IMR-90 (cell line): ENCODE measurements around the gene RHOU. TPM values are rescaled to one million over a fixed set of nuclear protein-coding genes. Genes with fewer than 3 reads are reported as not detected.

Experiments
- ATAC-seq: fragments of 200-7000 bp; cut with Tn5 transposase; 2 replicates; pipeline ENCODE4 v1.9.1; 2020; ENCODE audit warnings: low read depth, mild to moderate bottlenecking, moderate library complexity
- BruUV-seq: library from RNA; stranded (reverse); fragments of 400-500 nt; replicated peaks from 2 replicates; lab custom pipeline; 2021; lab: Mats Ljungman, UMichigan
- CTCF ChIA-PET: fragments of 300-600 bp; formaldehyde crosslinking; extraction: SDS; loops from one replicate; lab custom pipeline; 2021; ENCODE audit warnings: antibody characterized with exemption; lab: Yijun Ruan, JAX
- POLR2A ChIA-PET: fragments of 300-600 bp; sonication (Branson Sonifier 250); formaldehyde crosslinking; loops from one replicate; lab custom pipeline; 2022; ENCODE audit warnings: antibody characterized with exemption; ENCODE audit not compliant: unreplicated experiment; lab: Charles Lee
- DNase-seq: peaks from one replicate; pipeline ENCODE4 v3.0.0; 2013
- H2AFZ ChIP-seq: replicated peaks from 2 replicates; pipeline ENCODE3; 2013; ENCODE audit warnings: low read length, mild to moderate bottlenecking; ENCODE audit not compliant: poor library complexity
- H2AK5ac ChIP-seq: 2 replicates; pipeline ENCODE4 v1.6.1; 2013; ENCODE audit warnings: low read depth, low read length, inconsistent platforms
- H2AK9ac ChIP-seq: replicated peaks from 2 replicates; pipeline ENCODE3; 2013; ENCODE audit warnings: mild to moderate bottlenecking, low read depth, low read length, moderate library complexity; ENCODE audit not compliant: poor library complexity
- H2BK120ac ChIP-seq: 2 replicates; pipeline ENCODE4 v1.6.1; 2013; ENCODE audit warnings: low read depth, low read length, inconsistent platforms
- H2BK15ac ChIP-seq: 3 replicates; pipeline ENCODE4 v1.6.1; 2013; ENCODE audit warnings: low read depth, low read length, inconsistent platforms
- H2BK20ac ChIP-seq: 2 replicates; pipeline ENCODE4 v1.6.1; 2013; ENCODE audit warnings: low read depth, mild to moderate bottlenecking, inconsistent platforms, low read length, moderate library complexity
- H2BK5ac ChIP-seq: 2 replicates; pipeline ENCODE4 v1.6.1; 2013; ENCODE audit warnings: mild to moderate bottlenecking, low read depth, low read length, inconsistent platforms; ENCODE audit not compliant: poor library complexity, severe bottlenecking
- H3K14ac ChIP-seq: replicated peaks from 2 replicates; pipeline ENCODE4 v1.6.1; 2013; ENCODE audit warnings: low read depth, low read length, inconsistent platforms
- H3K18ac ChIP-seq: 2 replicates; pipeline ENCODE4 v1.6.1; 2013; ENCODE audit warnings: low read depth, low read length, control low read depth
- H3K23ac ChIP-seq: 2 replicates; pipeline ENCODE4 v1.6.1; 2013; ENCODE audit warnings: low read depth, low read length, inconsistent platforms
- H3K27ac ChIP-seq: 2 replicates; pipeline ENCODE4 v1.5.1; 2013; ENCODE audit warnings: mild to moderate bottlenecking, control low read depth, low read length; ENCODE audit not compliant: insufficient read depth
- H3K27me3 ChIP-seq: 2 replicates; pipeline ENCODE4 v1.6.1; 2013; ENCODE audit warnings: low read length; ENCODE audit not compliant: control insufficient read depth, insufficient read depth
- H3K36me3 ChIP-seq: 2 replicates; pipeline ENCODE4 v1.6.1; 2013; ENCODE audit warnings: low read length, mixed read lengths; ENCODE audit not compliant: control insufficient read depth, insufficient read depth
- H3K4ac ChIP-seq: 2 replicates; pipeline ENCODE4 v1.6.1; 2013; ENCODE audit warnings: low read depth, low read length, inconsistent platforms
- H3K4me1 ChIP-seq: 2 replicates; pipeline ENCODE4 v1.6.1; 2013; ENCODE audit warnings: low read length, mixed read lengths; ENCODE audit not compliant: control insufficient read depth, insufficient read depth
- H3K4me2 ChIP-seq: 2 replicates; pipeline ENCODE4 v1.6.1; 2013; ENCODE audit warnings: low read depth, mild to moderate bottlenecking, control low read depth, low read length, moderate library complexity
- H3K4me3 ChIP-seq: 2 replicates; pipeline ENCODE4 v1.5.1; 2013; ENCODE audit warnings: low read depth, mild to moderate bottlenecking, control low read depth, low read length, moderate library complexity; ENCODE audit not compliant: insufficient read depth
- H3K56ac ChIP-seq: 2 replicates; pipeline ENCODE4 v1.6.1; 2013; ENCODE audit warnings: low read length, inconsistent platforms; ENCODE audit not compliant: insufficient read depth; ENCODE audit errors: extremely low read depth
- H3K79me1 ChIP-seq, 2 experiments: 2 replicates each; pipeline ENCODE4 v1.6.1; 2013; ENCODE audit warnings: low read length in 2 of 2, inconsistent platforms in 1 of 2, low read depth in 1 of 2
- H3K9ac ChIP-seq: 2 replicates; pipeline ENCODE4 v1.6.1; 2013; ENCODE audit warnings: low read depth, low read length, control low read depth
- H3K9me1 ChIP-seq: 2 replicates; pipeline ENCODE4 v1.6.1; 2013; ENCODE audit warnings: low read length, inconsistent platforms; ENCODE audit not compliant: insufficient read depth
- H3K9me3 ChIP-seq: 2 replicates; pipeline ENCODE4 v1.6.1; 2013; ENCODE audit warnings: low read length; ENCODE audit not compliant: control insufficient read depth, insufficient read depth
- H4K20me1 ChIP-seq: 2 replicates; pipeline ENCODE4 v1.6.1; 2013; ENCODE audit warnings: low read length, inconsistent platforms; ENCODE audit not compliant: insufficient read depth
- H4K5ac ChIP-seq: 2 replicates; pipeline ENCODE4 v1.6.1; 2013; ENCODE audit warnings: mild to moderate bottlenecking, low read depth, low read length, control low read depth
- H4K8ac ChIP-seq, 2 experiments: 2 replicates each; pipeline ENCODE4 v1.6.1; 2013; ENCODE audit warnings: low read depth in 2 of 2, low read length in 2 of 2, control low read depth in 1 of 2, inconsistent platforms in 1 of 2
- H4K91ac ChIP-seq: 2 replicates; pipeline ENCODE4 v1.6.1; 2013; ENCODE audit warnings: low read depth, low read length, inconsistent platforms; ENCODE audit not compliant: insufficient read depth
- BHLHE40 ChIP-seq: fragments of 150-350 bp; IDR thresholded peaks from 2 replicates; pipeline ENCODE4 v1.6.1; 2016; ENCODE audit warnings: mild to moderate bottlenecking, low read depth, low read length
- CEBPB ChIP-seq: IDR thresholded peaks from 2 replicates; pipeline ENCODE4 v1.6.1; 2012; ENCODE audit warnings: low read depth, low read length, improper control_type of control experiment
- CHD1 ChIP-seq: IDR thresholded peaks from 2 replicates; pipeline ENCODE4 v1.6.1; 2012; ENCODE audit warnings: low read depth, low read length, improper control_type of control experiment
- FOS ChIP-seq: fragments of 150-350 bp; IDR thresholded peaks from 2 replicates; pipeline ENCODE4 v1.6.1; 2016; ENCODE audit warnings: low read depth, low read length
- MAFK ChIP-seq: IDR thresholded peaks from 2 replicates; pipeline ENCODE4 v1.6.1; 2012; ENCODE audit warnings: low read depth, low read length, improper control_type of control experiment
- MAZ ChIP-seq: IDR thresholded peaks from 2 replicates; pipeline ENCODE4 v1.6.1; 2012; ENCODE audit warnings: low read depth, mild to moderate bottlenecking, low read length, improper control_type of control experiment, moderate library complexity, borderline replicate concordance
- MXI1 ChIP-seq: IDR thresholded peaks from 2 replicates; pipeline ENCODE4 v1.6.1; 2012; ENCODE audit warnings: low read depth, mild to moderate bottlenecking, low read length, moderate library complexity, borderline replicate concordance
- NFE2L2 ChIP-seq: fragments of 150-350 bp; IDR thresholded peaks from 2 replicates; pipeline ENCODE4 v1.6.1; 2016; ENCODE audit warnings: low read depth, mild to moderate bottlenecking, low read length
- POLR2A ChIP-seq: IDR thresholded peaks from 2 replicates; pipeline ENCODE4 v1.6.1; 2012; ENCODE audit warnings: mild to moderate bottlenecking, low read depth, low read length
- RAD21 ChIP-seq: IDR thresholded peaks from 2 replicates; pipeline ENCODE4 v1.6.1; 2012; ENCODE audit warnings: low read length, improper control_type of control experiment
- RCOR1 ChIP-seq: IDR thresholded peaks from 2 replicates; pipeline ENCODE4 v1.6.1; 2012; ENCODE audit warnings: mild to moderate bottlenecking, low read length, improper control_type of control experiment; ENCODE audit not compliant: insufficient replicate concordance
- RFX5 ChIP-seq: IDR thresholded peaks from 2 replicates; pipeline ENCODE4 v1.8.0; 2012; ENCODE audit warnings: low read depth, mild to moderate bottlenecking, low read length, moderate library complexity
- SMC3 ChIP-seq: fragments of 150-350 bp; IDR thresholded peaks from 2 replicates; pipeline ENCODE4 v1.6.1; 2016; ENCODE audit warnings: low read depth, mild to moderate bottlenecking, antibody characterized with exemption, low read length, moderate library complexity
- WGBS, 2 experiments: methylation state at CpG; one replicate each; pipeline versions ENCODE4 v1.1.5 to v1.1.7; 2013; ENCODE audit warnings: missing lambda C conversion rate in 2 of 2; ENCODE audit not compliant: insufficient read length in 1 of 2; ENCODE audit errors: extremely low coverage in 2 of 2; 5-methylcytosine and 5-hydroxymethylcytosine counted together
- dilution Hi-C: fragments of 300-500 bp; cut with HindIII; formaldehyde crosslinking; loops from one replicate; pipeline ENCODE4 v1.14.3; 2018; ENCODE audit warnings: low sequenced_read_pairs; ENCODE audit not compliant: unreplicated experiment
- in situ Hi-C: fragments of 300-500 bp; cut with MboI; formaldehyde crosslinking; loops from 3 replicates; pipeline ENCODE4 v1.14.3; 2019; ENCODE audit warnings: low sequenced_read_pairs, inconsistent platforms, mixed read lengths
- intact Hi-C: fragments of 100-400 bp; cut with micrococcal nuclease; formaldehyde crosslinking; loops from 2 replicates; pipeline ENCODE4 v1.10.0; 2022
- polyA plus RNA-seq, 3 experiments: library from polyadenylated mRNA; depleted of rRNA; stranded (reverse); fragments of >200 nt; gene quantifications; 2 replicates each; pipeline ENCODE4 v1.2.3, GENCODE V29; 2012; ENCODE audit warnings: low replicate concordance in 1 of 3
- total RNA-seq: library from RNA; depleted of rRNA; stranded (reverse); fragments of >200 nt; gene quantifications from 2 replicates; pipeline ENCODE4 v1.2.3, GENCODE V29; 2012
- TF ChIP-seq, protein P1 (sequence below): fragments of 150-350 bp; IDR thresholded peaks from 2 replicates; pipeline ENCODE4 v1.6.1; 2017; ENCODE audit warnings: mild to moderate bottlenecking, antibody characterized with exemption, low read length, low read depth
- TF ChIP-seq, protein P2 (sequence below): fragments of 150-350 bp; IDR thresholded peaks from 2 replicates; pipeline ENCODE4 v1.6.1; 2016; ENCODE audit warnings: low read depth, mild to moderate bottlenecking, low read length, moderate library complexity, borderline replicate concordance
- TF ChIP-seq, protein P3 (sequence below): conservative IDR thresholded peaks from 2 replicates; pipeline ENCODE4 v1.5.1; 2012; ENCODE audit warnings: mild to moderate bottlenecking, low read depth, low read length, improper control_type of control experiment

The RHOU gene
- total and polyA plus RNA-seq, 2 of the 4 experiments (the other 2 are of a cell fraction), result 0.44 to 0.72 TPM

DNA sequence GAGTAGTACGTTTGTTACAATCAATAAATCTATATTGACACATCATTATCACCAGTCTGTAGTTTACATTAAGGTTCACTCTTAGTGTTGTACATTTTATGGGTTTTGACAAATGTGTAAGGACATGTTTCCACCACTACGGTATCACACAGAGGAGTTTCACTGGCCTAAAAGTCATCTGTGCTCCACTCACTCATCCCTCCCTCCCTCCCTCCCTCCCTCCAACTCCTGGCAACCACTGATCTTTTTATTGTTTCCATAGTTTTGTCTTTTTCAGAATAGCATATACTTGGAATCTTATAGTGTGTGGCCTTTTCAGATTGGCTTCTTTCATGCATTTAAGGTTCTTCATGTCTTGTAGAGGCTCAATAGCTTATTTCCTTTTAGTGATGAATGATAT is 44.1 kb upstream of the RHOU start:
- H3K9me3 ChIP-seq, result no peaks in the 10 kb centered on the region
- ChIA-PET POLR2A (interaction anchor here (0.6 kb wide), 1 partner anchor 1027 kb away, joined by 4 read pairs; no protein-coding TSS in a partner anchor), CTCF (interaction anchor here (0.6 to 0.7 kb wide), 4 partner anchors 11 to 563 kb away, joined by 3 to 4 read pairs (median 3); no protein-coding TSS in a partner anchor)
- H3K23ac ChIP-seq, result no peak overlapping the region
- no peaks in the 10 kb centered on the region for H3K4me1 ChIP-seq
- H4K8ac ChIP-seq, result no peak overlapping the region
- dilution Hi-C loops (no loop called here), in situ Hi-C loops (no loop called here), intact Hi-C loops (no loop called here)
- H2BK20ac ChIP-seq, result no peak overlapping the region
- no peak overlapping the region for H2BK15ac ChIP-seq
- peaks cover 11% of the 10 kb centered on the region for H3K27me3 ChIP-seq
- no peak overlapping the region for H2AFZ ChIP-seq
- no peaks in the 10 kb centered on the region for H3K79me1 ChIP-seq
- no peak overlapping the region for H2BK5ac ChIP-seq
- no peak overlapping the region for H4K5ac ChIP-seq
- no peaks in the 10 kb centered on the region for H3K9me1 ChIP-seq
- no peak overlapping the region for H2BK120ac ChIP-seq
- no peak overlapping the region for H3K9ac ChIP-seq
- H4K91ac ChIP-seq, result no peak overlapping the region
- H3K14ac ChIP-seq, result no peak overlapping the region
- H3K4me3 ChIP-seq, result no peak overlapping the region
- H3K18ac ChIP-seq, result no peak overlapping the region
- no peak for DNase-seq
- ATAC-seq, result no peak
- no peak overlapping the region for H3K4me2 ChIP-seq
- H3K27ac ChIP-seq, result no peak overlapping the region
- no peaks in the 10 kb centered on the region for H3K36me3 ChIP-seq
- no peak overlapping the region for H3K56ac ChIP-seq
- no peak overlapping the region for H2AK9ac ChIP-seq
- TF ChIP-seq POLR2A (no peak), RFX5 (no peak), SMC3 (no peak), RCOR1 (no peak), FOS (no peak), CEBPB (no peak), MAFK (no peak), CHD1 (no peak), MAZ (no peak), MXI1 (no peak), RAD21 (no peak), NFE2L2 (no peak), BHLHE40 (no peak)
- TF ChIP-seq, protein P1, sequence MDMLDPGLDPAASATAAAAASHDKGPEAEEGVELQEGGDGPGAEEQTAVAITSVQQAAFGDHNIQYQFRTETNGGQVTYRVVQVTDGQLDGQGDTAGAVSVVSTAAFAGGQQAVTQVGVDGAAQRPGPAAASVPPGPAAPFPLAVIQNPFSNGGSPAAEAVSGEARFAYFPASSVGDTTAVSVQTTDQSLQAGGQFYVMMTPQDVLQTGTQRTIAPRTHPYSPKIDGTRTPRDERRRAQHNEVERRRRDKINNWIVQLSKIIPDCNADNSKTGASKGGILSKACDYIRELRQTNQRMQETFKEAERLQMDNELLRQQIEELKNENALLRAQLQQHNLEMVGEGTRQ, result no peak
- TF ChIP-seq, protein P2, sequence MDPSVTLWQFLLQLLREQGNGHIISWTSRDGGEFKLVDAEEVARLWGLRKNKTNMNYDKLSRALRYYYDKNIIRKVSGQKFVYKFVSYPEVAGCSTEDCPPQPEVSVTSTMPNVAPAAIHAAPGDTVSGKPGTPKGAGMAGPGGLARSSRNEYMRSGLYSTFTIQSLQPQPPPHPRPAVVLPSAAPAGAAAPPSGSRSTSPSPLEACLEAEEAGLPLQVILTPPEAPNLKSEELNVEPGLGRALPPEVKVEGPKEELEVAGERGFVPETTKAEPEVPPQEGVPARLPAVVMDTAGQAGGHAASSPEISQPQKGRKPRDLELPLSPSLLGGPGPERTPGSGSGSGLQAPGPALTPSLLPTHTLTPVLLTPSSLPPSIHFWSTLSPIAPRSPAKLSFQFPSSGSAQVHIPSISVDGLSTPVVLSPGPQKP, result no peak
- TF ChIP-seq, protein P3, sequence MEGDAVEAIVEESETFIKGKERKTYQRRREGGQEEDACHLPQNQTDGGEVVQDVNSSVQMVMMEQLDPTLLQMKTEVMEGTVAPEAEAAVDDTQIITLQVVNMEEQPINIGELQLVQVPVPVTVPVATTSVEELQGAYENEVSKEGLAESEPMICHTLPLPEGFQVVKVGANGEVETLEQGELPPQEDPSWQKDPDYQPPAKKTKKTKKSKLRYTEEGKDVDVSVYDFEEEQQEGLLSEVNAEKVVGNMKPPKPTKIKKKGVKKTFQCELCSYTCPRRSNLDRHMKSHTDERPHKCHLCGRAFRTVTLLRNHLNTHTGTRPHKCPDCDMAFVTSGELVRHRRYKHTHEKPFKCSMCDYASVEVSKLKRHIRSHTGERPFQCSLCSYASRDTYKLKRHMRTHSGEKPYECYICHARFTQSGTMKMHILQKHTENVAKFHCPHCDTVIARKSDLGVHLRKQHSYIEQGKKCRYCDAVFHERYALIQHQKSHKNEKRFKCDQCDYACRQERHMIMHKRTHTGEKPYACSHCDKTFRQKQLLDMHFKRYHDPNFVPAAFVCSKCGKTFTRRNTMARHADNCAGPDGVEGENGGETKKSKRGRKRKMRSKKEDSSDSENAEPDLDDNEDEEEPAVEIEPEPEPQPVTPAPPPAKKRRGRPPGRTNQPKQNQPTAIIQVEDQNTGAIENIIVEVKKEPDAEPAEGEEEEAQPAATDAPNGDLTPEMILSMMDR, result no peak
- no CpG with 5 or more reads among the region's 2 CpGs for WGBS, 2 experiments
- no peaks in the 10 kb centered on the region for H4K20me1 ChIP-seq
- H3K4ac ChIP-seq, result no peak overlapping the region
- no TSS peak for BruUV-seq
- no peak overlapping the region for H2AK5ac ChIP-seq
